Measurements from ENCODE around the gene C21orf58.
A peak's percentile ranks its signal among the peaks of the same experiment; 100 is the strongest.

The C21orf58 gene

GRCh38 chr21:46318464-46318845 lies 5.2 kb downstream of the C21orf58 start:
- peaks cover 12 to 48% (median 45%) of the 10 kb centered on the region in 4 experiments for H3K4me1 ChIP-seq (ENCODE audit: control extremely low read depth in 1 of 4, control insufficient read depth in 4 of 4, insufficient read depth in 4 of 4, low read length in 3 of 4)
- ChIA-PET POLR2A (no interaction called here), CTCF (no interaction called here)
- no peaks in the 10 kb centered on the region for H3K27me3 ChIP-seq (replicated peaks in 2 of 5; ENCODE audit: control insufficient read depth in 4 of 5, insufficient read depth in 5 of 5, low read length in 4 of 5)
- no peak overlapping the region for H3K4me3 ChIP-seq (ENCODE audit: control insufficient read depth in 1 of 7, extremely low read depth in 1 of 7, insufficient read depth in 4 of 7, low read depth in 2 of 7, low read length in 6 of 7)
- no peaks in the 10 kb centered on the region for H3K9me3 ChIP-seq (ENCODE audit: control extremely low read depth in 1 of 5, control insufficient read depth in 4 of 5, insufficient read depth in 2 of 5, low read depth in 1 of 5, low read length in 4 of 5)
- H3K27ac ChIP-seq (ENCODE audit: insufficient read depth in 1 of 2, low read depth in 1 of 2, low read length in 2 of 2, poor library complexity in 1 of 2, severe bottlenecking in 2 of 2), result peak overlapping the region in 1 of 2 experiments; percentile 45
- no peak for DNase-seq
- 74% methylated on average over 2 of the region's 4 CpGs for whole genome bisulfite sequencing (ENCODE audit: insufficient coverage)
- H3K36me3 ChIP-seq (ENCODE audit: control insufficient read depth in 4 of 4, insufficient read depth in 4 of 4, low read length in 3 of 4), result peaks cover 1 to 56% (median 22%) of the 10 kb centered on the region in 4 experiments

DNA sequence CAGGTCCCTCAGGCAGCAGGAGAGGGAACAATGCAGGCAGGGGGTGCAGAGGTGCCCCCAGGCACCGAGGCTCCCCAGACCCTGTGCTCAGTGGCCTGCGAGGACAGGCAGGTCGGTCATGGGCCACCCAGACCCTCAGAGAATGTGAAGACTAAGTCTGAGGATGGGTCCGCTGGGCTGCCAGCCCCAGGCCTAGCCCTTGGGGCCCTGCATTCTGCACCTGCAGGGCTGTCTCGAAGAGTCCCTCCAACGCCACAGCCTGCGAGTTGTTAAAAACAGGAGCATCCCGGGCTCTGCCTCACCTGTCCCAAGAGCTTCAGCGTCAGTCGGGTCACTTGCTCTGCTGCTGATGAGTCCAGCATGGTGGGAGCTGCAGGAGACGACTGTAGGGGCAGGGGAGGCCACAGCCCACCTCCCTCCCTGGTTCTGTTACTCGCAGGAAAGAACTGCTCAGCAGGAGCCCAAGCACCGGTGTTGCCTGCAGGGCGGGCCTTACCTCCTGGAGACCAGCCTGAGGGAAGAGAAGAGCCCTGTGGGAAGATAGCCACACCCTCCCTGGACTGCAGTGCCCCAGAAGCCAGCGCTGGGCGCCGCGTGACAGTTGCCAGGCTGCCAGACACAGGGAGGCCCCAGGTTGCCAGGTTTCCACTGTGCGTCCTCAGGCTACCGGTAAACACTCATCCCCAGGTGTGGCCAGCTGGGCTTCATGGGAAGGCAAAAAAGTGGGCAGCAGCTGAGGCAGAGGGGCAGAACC lies 5.8 kb downstream of the C21orf58 start:
- 93% methylated on average over 16 of the region's 20 CpGs for WGBS (ENCODE audit: insufficient coverage)
- CTCF ChIA-PET, result interaction anchor here (1.8 kb wide), 1 partner anchor 33 kb away, joined by 6 read pairs; the partner anchor contains the start of genes MCM3AP and YBEY

DNA sequence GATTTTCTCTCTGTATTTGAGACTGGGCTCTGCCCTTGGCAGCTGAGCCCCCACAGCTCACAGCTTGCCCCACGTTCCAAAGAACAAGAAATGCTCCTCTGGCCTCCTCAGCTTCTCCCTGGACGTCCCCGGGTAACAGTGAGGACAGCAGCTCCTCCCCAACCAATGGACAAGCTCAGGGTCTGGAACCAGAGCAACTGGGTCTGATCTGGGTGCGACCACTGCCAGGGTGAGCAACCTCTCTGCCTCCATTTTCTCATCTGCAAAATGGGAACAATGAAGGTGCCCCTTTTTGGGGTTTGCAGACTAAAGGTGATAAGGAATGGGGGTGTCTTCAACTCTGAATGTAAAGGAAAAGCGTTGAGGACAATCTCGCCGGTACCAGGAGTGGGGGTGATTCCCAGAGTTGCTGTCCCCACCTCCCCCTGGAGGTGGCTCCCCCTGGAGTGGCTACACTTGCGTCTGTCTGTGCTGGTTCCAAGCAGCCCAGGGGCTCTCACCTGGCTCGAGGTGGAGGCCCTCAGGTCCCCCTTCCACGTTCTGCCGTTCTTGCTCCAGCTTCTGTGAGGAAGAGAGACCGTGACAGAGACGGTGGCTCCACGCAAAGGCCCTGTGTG lies 6.9 kb downstream of the C21orf58 start:
- Histone ChIP-seq H3K4me3 (ENCODE audit: control insufficient read depth in 1 of 7, extremely low read depth in 1 of 7, insufficient read depth in 4 of 7, low read depth in 2 of 7, low read length in 6 of 7) (no peak overlapping the region), H3K36me3 (ENCODE audit: control insufficient read depth in 4 of 4, insufficient read depth in 4 of 4, low read length in 3 of 4) (peaks cover 10 to 60% (median 26%) of the 10 kb centered on the region in 4 experiments), H3K27ac (ENCODE audit: insufficient read depth in 1 of 2, low read depth in 1 of 2, low read length in 2 of 2, poor library complexity in 1 of 2, severe bottlenecking in 2 of 2) (no peak overlapping the region), H3K4me1 (ENCODE audit: control extremely low read depth in 1 of 4, control insufficient read depth in 4 of 4, insufficient read depth in 4 of 4, low read length in 3 of 4) (peaks cover 7 to 34% (median 31%) of the 10 kb centered on the region in 4 experiments), H3K9me3 (ENCODE audit: control extremely low read depth in 1 of 5, control insufficient read depth in 4 of 5, insufficient read depth in 2 of 5, low read depth in 1 of 5, low read length in 4 of 5) (no peaks in the 10 kb centered on the region), H3K27me3 (replicated peaks in 2 of 5; ENCODE audit: control insufficient read depth in 4 of 5, insufficient read depth in 5 of 5, low read length in 4 of 5) (no peaks in the 10 kb centered on the region)
- ChIA-PET POLR2A (no interaction called here), CTCF (interaction anchor here (1.8 kb wide), 1 partner anchor 32 kb away, joined by 6 read pairs; the partner anchor contains the start of genes MCM3AP and YBEY)
- over 99% methylated on average over 11 of the region's 14 CpGs for WGBS (ENCODE audit: insufficient coverage)
- no peak for DNase-seq

More for the DNA sequence above, 5.8 kb downstream of the C21orf58 start:
- H3K36me3 ChIP-seq (ENCODE audit: control insufficient read depth in 4 of 4, insufficient read depth in 4 of 4, low read length in 3 of 4), result peaks cover 4 to 62% (median 26%) of the 10 kb centered on the region in 4 experiments
- DNase-seq, result peak in 1 of 3 donors; percentile 9
- H3K4me3 ChIP-seq (ENCODE audit: control insufficient read depth in 1 of 7, extremely low read depth in 1 of 7, insufficient read depth in 4 of 7, low read depth in 2 of 7, low read length in 6 of 7), result no peak overlapping the region
- H3K9me3 ChIP-seq (ENCODE audit: control extremely low read depth in 1 of 5, control insufficient read depth in 4 of 5, insufficient read depth in 2 of 5, low read depth in 1 of 5, low read length in 4 of 5), result no peaks in the 10 kb centered on the region
- H3K27ac ChIP-seq (ENCODE audit: insufficient read depth in 1 of 2, low read depth in 1 of 2, low read length in 2 of 2, poor library complexity in 1 of 2, severe bottlenecking in 2 of 2), result peak overlapping the region in 1 of 2 experiments; percentile 45
- H3K27me3 ChIP-seq (replicated peaks in 2 of 5; ENCODE audit: control insufficient read depth in 4 of 5, insufficient read depth in 5 of 5, low read length in 4 of 5), result no peaks in the 10 kb centered on the region
- POLR2A ChIA-PET, result no interaction called here
- peaks cover 12 to 45% (median 41%) of the 10 kb centered on the region in 4 experiments for H3K4me1 ChIP-seq (ENCODE audit: control extremely low read depth in 1 of 4, control insufficient read depth in 4 of 4, insufficient read depth in 4 of 4, low read length in 3 of 4)

DNA sequence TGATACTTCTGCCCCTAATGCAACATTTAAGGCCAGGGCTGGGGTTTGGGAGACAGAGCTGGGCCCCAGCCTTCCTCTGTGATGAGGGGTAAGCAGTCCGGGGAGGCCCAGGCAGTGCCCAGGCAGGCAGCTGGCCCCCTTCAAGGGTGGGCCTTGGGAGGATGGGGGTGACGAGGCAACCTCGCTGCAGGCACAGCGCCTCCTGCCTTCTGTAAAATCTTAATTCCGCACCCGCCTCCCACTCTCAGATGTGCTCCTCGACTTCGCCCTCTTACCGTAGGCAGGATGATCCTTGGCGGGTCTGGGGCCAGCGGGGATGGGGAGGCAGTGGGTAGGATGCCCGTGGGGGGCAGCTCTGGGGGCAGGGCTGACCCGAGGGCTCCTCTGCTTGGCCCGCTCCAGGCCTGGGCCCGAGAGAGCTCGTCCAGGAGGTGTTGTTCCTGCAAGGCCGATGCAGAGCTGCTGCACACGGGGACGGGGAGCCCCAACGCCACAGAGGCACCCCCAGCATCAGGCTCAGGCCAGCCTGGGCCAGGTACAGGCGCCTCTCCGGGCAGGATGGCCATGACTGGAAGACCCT lies 9.1 kb downstream of the C21orf58 start:
- Histone ChIP-seq H3K27me3 (replicated peaks in 2 of 5; ENCODE audit: control insufficient read depth in 4 of 5, insufficient read depth in 5 of 5, low read length in 4 of 5) (no peaks in the 10 kb centered on the region), H3K4me3 (ENCODE audit: control insufficient read depth in 1 of 7, extremely low read depth in 1 of 7, insufficient read depth in 4 of 7, low read depth in 2 of 7, low read length in 6 of 7) (no peak overlapping the region), H3K9me3 (ENCODE audit: control extremely low read depth in 1 of 5, control insufficient read depth in 4 of 5, insufficient read depth in 2 of 5, low read depth in 1 of 5, low read length in 4 of 5) (no peaks in the 10 kb centered on the region), H3K27ac (ENCODE audit: insufficient read depth in 1 of 2, low read depth in 1 of 2, low read length in 2 of 2, poor library complexity in 1 of 2, severe bottlenecking in 2 of 2) (no peak overlapping the region), H3K4me1 (ENCODE audit: control extremely low read depth in 1 of 4, control insufficient read depth in 4 of 4, insufficient read depth in 4 of 4, low read length in 3 of 4) (peaks cover 0 to 19% (median 12%) of the 10 kb centered on the region in 4 experiments), H3K36me3 (ENCODE audit: control insufficient read depth in 4 of 4, insufficient read depth in 4 of 4, low read length in 3 of 4) (peaks cover 14 to 77% (median 31%) of the 10 kb centered on the region in 4 experiments)
- WGBS (ENCODE audit: insufficient coverage), result 95% methylated on average over 21 of the region's 22 CpGs
- ChIA-PET CTCF (interaction anchor here (0.6 to 1.0 kb wide), 3 partner anchors 9 to 16 kb away, joined by 3 read pairs; no protein-coding TSS in a partner anchor), POLR2A (no interaction called here)
- no peak for DNase-seq

- WGBS (ENCODE audit: insufficient coverage), result 94% methylated on average over 3 of the region's 5 CpGs
- DNase-seq, result no peak
- no peaks in the 10 kb centered on the region for H3K9me3 ChIP-seq (ENCODE audit: control extremely low read depth in 1 of 5, control insufficient read depth in 4 of 5, insufficient read depth in 2 of 5, low read depth in 1 of 5, low read length in 4 of 5)
- peaks cover 0 to 12% (median 4%) of the 10 kb centered on the region in 4 experiments for H3K4me1 ChIP-seq (ENCODE audit: control extremely low read depth in 1 of 4, control insufficient read depth in 4 of 4, insufficient read depth in 4 of 4, low read length in 3 of 4)
- H3K4me3 ChIP-seq (ENCODE audit: control insufficient read depth in 1 of 7, extremely low read depth in 1 of 7, insufficient read depth in 4 of 7, low read depth in 2 of 7, low read length in 6 of 7), result no peak overlapping the region
- POLR2A ChIA-PET, result no interaction called here
- H3K27ac ChIP-seq (ENCODE audit: insufficient read depth in 1 of 2, low read depth in 1 of 2, low read length in 2 of 2, poor library complexity in 1 of 2, severe bottlenecking in 2 of 2), result no peak overlapping the region
- peaks cover 13 to 77% (median 33%) of the 10 kb centered on the region in 4 experiments for H3K36me3 ChIP-seq (ENCODE audit: control insufficient read depth in 4 of 4, insufficient read depth in 4 of 4, low read length in 3 of 4)
- no peaks in the 10 kb centered on the region for H3K27me3 ChIP-seq (replicated peaks in 2 of 5; ENCODE audit: control insufficient read depth in 4 of 5, insufficient read depth in 5 of 5, low read length in 4 of 5)
- CTCF ChIA-PET, result interaction anchor here (1.5 to 1.7 kb wide), 2 partner anchors 9 to 13 kb away, joined by 3 read pairs; a partner anchor contains a TSS
Measured at GRCh38 chr21:46312949-46313348, 10.7 kb downstream of the C21orf58 start.

DNA sequence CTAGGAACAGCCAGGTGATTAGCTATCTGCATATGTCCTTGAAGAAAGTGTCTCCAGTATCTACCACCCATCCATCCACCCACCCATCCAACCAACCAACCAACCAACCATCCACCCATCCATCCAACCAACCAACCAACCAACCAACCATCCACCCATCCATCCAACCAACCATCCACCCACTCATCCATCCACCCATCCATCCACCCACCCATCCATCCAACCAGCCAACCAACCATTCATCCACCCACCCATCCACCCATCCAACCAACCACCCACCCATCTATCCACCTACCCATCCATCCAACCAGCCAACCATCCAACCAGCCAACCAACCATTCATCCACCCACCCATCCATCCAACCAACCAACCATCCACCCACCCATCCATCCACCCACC lies 12.1 kb downstream of the C21orf58 start:
- no peak overlapping the region for H3K27ac ChIP-seq (ENCODE audit: insufficient read depth in 1 of 2, low read depth in 1 of 2, low read length in 2 of 2, poor library complexity in 1 of 2, severe bottlenecking in 2 of 2)
- peaks cover 0 to 15% (median 7%) of the 10 kb centered on the region in 4 experiments for H3K4me1 ChIP-seq (ENCODE audit: control extremely low read depth in 1 of 4, control insufficient read depth in 4 of 4, insufficient read depth in 4 of 4, low read length in 3 of 4)
- no peak overlapping the region for H3K4me3 ChIP-seq (ENCODE audit: control insufficient read depth in 1 of 7, extremely low read depth in 1 of 7, insufficient read depth in 4 of 7, low read depth in 2 of 7, low read length in 6 of 7)
- no peak for DNase-seq
- ChIA-PET POLR2A (no interaction called here), CTCF (interaction anchor here (0.8 to 1.3 kb wide), 2 partner anchors 8 to 10 kb away, joined by 3 to 4 read pairs; no protein-coding TSS in a partner anchor)
- peaks cover 8 to 72% (median 32%) of the 10 kb centered on the region in 4 experiments for H3K36me3 ChIP-seq (ENCODE audit: control insufficient read depth in 4 of 4, insufficient read depth in 4 of 4, low read length in 3 of 4)
- H3K27me3 ChIP-seq (replicated peaks in 2 of 5; ENCODE audit: control insufficient read depth in 4 of 5, insufficient read depth in 5 of 5, low read length in 4 of 5), result no peaks in the 10 kb centered on the region
- H3K9me3 ChIP-seq (ENCODE audit: control extremely low read depth in 1 of 5, control insufficient read depth in 4 of 5, insufficient read depth in 2 of 5, low read depth in 1 of 5, low read length in 4 of 5), result no peaks in the 10 kb centered on the region
